Loucy (cell line): ENCODE results near the gene KLF7.

ENCODE experiments used
- EZH2phosphoT487 ChIP-seq: fragments of 200-600 bp; IDR thresholded peaks from 2 replicates; pipeline ENCODE4 v1.6.1; 2018; ENCODE audit warnings: antibody characterized with exemption, mild to moderate bottlenecking, moderate library complexity, borderline replicate concordance
- TF ChIP-seq, protein P1 (sequence below): fragments of 200-600 bp; sonication (generic); conservative IDR thresholded peaks from 2 replicates; pipeline ENCODE4 v1.5.1; 2014; ENCODE audit warnings: mild to moderate bottlenecking, antibody characterized with exemption, low read length

GRCh38 chr2:207151048-207151447 is 14.7 kb downstream of the KLF7 start:
- TF ChIP-seq, protein P1, sequence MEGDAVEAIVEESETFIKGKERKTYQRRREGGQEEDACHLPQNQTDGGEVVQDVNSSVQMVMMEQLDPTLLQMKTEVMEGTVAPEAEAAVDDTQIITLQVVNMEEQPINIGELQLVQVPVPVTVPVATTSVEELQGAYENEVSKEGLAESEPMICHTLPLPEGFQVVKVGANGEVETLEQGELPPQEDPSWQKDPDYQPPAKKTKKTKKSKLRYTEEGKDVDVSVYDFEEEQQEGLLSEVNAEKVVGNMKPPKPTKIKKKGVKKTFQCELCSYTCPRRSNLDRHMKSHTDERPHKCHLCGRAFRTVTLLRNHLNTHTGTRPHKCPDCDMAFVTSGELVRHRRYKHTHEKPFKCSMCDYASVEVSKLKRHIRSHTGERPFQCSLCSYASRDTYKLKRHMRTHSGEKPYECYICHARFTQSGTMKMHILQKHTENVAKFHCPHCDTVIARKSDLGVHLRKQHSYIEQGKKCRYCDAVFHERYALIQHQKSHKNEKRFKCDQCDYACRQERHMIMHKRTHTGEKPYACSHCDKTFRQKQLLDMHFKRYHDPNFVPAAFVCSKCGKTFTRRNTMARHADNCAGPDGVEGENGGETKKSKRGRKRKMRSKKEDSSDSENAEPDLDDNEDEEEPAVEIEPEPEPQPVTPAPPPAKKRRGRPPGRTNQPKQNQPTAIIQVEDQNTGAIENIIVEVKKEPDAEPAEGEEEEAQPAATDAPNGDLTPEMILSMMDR: no peak
- no peak for TF ChIP-seq EZH2phosphoT487
